Gastroesophageal sphincter (tissue), 3 donors: ENCODE results near the gene CRIP3.

ENCODE experiments used
- CTCF ChIP-seq, 4 experiments: fragments of 200-600 bp in 2 of 4; fragments of 450-650 bp in 2 of 4; sonication (generic) in 1 of 4; IDR thresholded peaks; one replicate each; pipeline ENCODE4 v1.5.1; 2017 to 2019; ENCODE audit warnings: antibody characterized with exemption in 4 of 4, mild to moderate bottlenecking in 2 of 4, moderate library complexity in 2 of 4
- POLR2A ChIP-seq, 2 donors: fragments of 450-650 bp; IDR thresholded peaks; one replicate each; pipeline ENCODE4 v1.6.1; 2017; ENCODE audit warnings: antibody characterized with exemption in 2 of 2, mild to moderate bottlenecking in 2 of 2, moderate library complexity in 1 of 2

DNA sequence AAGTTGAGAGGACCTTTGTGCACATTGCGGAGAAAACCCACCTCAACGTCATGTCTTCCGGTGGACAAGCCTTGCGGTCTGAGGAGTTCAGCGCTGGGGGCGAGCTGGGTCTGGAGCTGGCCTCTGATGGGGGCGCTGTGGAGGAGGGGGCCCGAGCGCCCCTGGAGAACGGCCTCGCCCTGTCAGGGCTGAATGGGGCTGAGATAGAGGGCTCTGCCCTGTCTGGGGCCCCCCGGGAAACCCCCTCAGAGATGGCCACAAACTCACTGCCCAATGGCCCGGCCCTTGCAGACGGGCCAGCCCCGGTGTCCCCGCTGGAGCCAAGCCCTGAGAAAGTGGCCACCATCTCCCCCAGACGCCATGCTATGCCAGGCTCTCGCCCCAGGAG, 25.1 kb downstream of the CRIP3 start:
- no peak for TF ChIP-seq CTCF (IDR thresholded peaks at IDR 0.05)
- TF ChIP-seq POLR2A (IDR thresholded peaks at IDR 0.05), result no peak
